Neuronal stem cell (in vitro differentiated cells): ENCODE results near the gene CELA2B.

Experiments used
- DNase-seq: peaks from one replicate; pipeline ENCODE4 v3.0.0-alpha.2; 2013; ENCODE audit warnings: low spot score
- H2AFZ ChIP-seq: one replicate; pipeline ENCODE4 v1.6.1; 2013; ENCODE audit warnings: mild to moderate bottlenecking, low read length, inconsistent platforms
- H2AK5ac ChIP-seq: 2 replicates; pipeline ENCODE4 v1.6.1; 2013; ENCODE audit warnings: low read depth, mild to moderate bottlenecking, inconsistent platforms, low read length, moderate library complexity, mixed read lengths
- H2BK120ac ChIP-seq: 2 replicates; pipeline ENCODE4 v1.6.1; 2013; ENCODE audit warnings: low read depth, mild to moderate bottlenecking, inconsistent platforms, low read length, moderate library complexity, mixed read lengths
- H2BK12ac ChIP-seq: one replicate; pipeline ENCODE4 v1.6.1; 2013; ENCODE audit warnings: low read length, inconsistent platforms
- H2BK15ac ChIP-seq: 2 replicates; pipeline ENCODE4 v1.6.1; 2013; ENCODE audit warnings: mild to moderate bottlenecking, low read length, inconsistent platforms, mixed read lengths
- H2BK5ac ChIP-seq: one replicate; pipeline ENCODE4 v1.6.1; 2013; ENCODE audit warnings: inconsistent platforms, mild to moderate bottlenecking, low read length, moderate library complexity
- H3K14ac ChIP-seq: one replicate; pipeline ENCODE4 v1.6.1; 2013; ENCODE audit warnings: low read length, inconsistent platforms
- H3K18ac ChIP-seq: 2 replicates; pipeline ENCODE4 v1.6.1; 2013; ENCODE audit warnings: low read length, inconsistent platforms
- H3K23ac ChIP-seq: 2 replicates; pipeline ENCODE4 v1.6.1; 2013; ENCODE audit warnings: low read depth, mild to moderate bottlenecking, mixed read lengths, low read length, inconsistent platforms; ENCODE audit not compliant: poor library complexity
- H3K27ac ChIP-seq: replicated peaks from 3 replicates; pipeline ENCODE4 v1.5.1; 2013; ENCODE audit warnings: low read length, inconsistent platforms
- H3K27me3 ChIP-seq, 3 experiments: 2 replicates each; pipeline ENCODE4 v1.6.1; 2013; ENCODE audit warnings: low read length in 3 of 3, mild to moderate bottlenecking in 2 of 3, inconsistent platforms in 1 of 3, low read depth in 1 of 3, mixed read lengths in 1 of 3, moderate library complexity in 1 of 3; ENCODE audit not compliant: control insufficient read depth in 3 of 3, insufficient read depth in 3 of 3
- H3K36me3 ChIP-seq, 2 donors: replicated peaks in 1 of 2; 2 replicates each; pipeline ENCODE4 v1.6.1; 2013; ENCODE audit warnings: low read length in 2 of 2; ENCODE audit not compliant: control insufficient read depth in 2 of 2, insufficient read depth in 2 of 2
- H3K4ac ChIP-seq: 2 replicates; pipeline ENCODE4 v1.6.1; 2013; ENCODE audit warnings: inconsistent platforms, mild to moderate bottlenecking, low read length, moderate library complexity
- H3K4me1 ChIP-seq, 2 donors: 1 replicate in 1 of 2; 2 replicates in 1 of 2; pipeline ENCODE4 v1.6.1; 2013; ENCODE audit warnings: low read length in 2 of 2, low read depth in 1 of 2; ENCODE audit not compliant: control insufficient read depth in 2 of 2, insufficient read depth in 1 of 2
- H3K4me2 ChIP-seq: one replicate; pipeline ENCODE4 v1.6.1; 2013; ENCODE audit warnings: mild to moderate bottlenecking, low read length, inconsistent platforms; ENCODE audit not compliant: insufficient read depth, poor library complexity, severe bottlenecking
- H3K4me3 ChIP-seq, 2 donors: 2 replicates each; pipeline ENCODE4 v1.5.1; 2013; ENCODE audit warnings: low read length in 2 of 2, mild to moderate bottlenecking in 2 of 2, inconsistent platforms in 1 of 2, moderate library complexity in 1 of 2
- H3K79me1 ChIP-seq: one replicate; pipeline ENCODE4 v1.6.1; 2013; ENCODE audit warnings: low read depth, mild to moderate bottlenecking, inconsistent platforms, low read length, moderate library complexity
- H3K9ac ChIP-seq: one replicate; pipeline ENCODE4 v1.6.1; 2013; ENCODE audit warnings: mild to moderate bottlenecking, low read depth, low read length, inconsistent platforms; ENCODE audit not compliant: poor library complexity
- H3K9me3 ChIP-seq, 2 donors: replicated peaks in 1 of 2; 2 replicates each; pipeline versions ENCODE3 to v1.6.1; 2013; ENCODE audit warnings: low read length in 2 of 2, mild to moderate bottlenecking in 2 of 2, inconsistent platforms in 1 of 2, low read depth in 1 of 2, mixed read lengths in 1 of 2, moderate library complexity in 1 of 2; ENCODE audit not compliant: control insufficient read depth in 2 of 2, insufficient read depth in 1 of 2
- H4K8ac ChIP-seq: one replicate; pipeline ENCODE4 v1.6.1; 2013; ENCODE audit warnings: low read depth, mild to moderate bottlenecking, inconsistent platforms, low read length, moderate library complexity
- H4K91ac ChIP-seq: one replicate; pipeline ENCODE4 v1.6.1; 2013; ENCODE audit warnings: low read length, low read depth, mild to moderate bottlenecking, inconsistent platforms; ENCODE audit not compliant: poor library complexity
- WGBS, 2 donors: extraction: QIAGEN DNeasy Blood & Tissue Kit; methylation state at CpG; one replicate each; pipeline ENCODE4 v1.1.7; 2013; ENCODE audit warnings: missing lambda C conversion rate in 2 of 2, mixed read lengths in 1 of 2; ENCODE audit not compliant: insufficient read length in 2 of 2, insufficient replicate concordance in 1 of 2; ENCODE audit errors: extremely low coverage in 2 of 2; 5-methylcytosine and 5-hydroxymethylcytosine counted together

CELA2B gene

DNA sequence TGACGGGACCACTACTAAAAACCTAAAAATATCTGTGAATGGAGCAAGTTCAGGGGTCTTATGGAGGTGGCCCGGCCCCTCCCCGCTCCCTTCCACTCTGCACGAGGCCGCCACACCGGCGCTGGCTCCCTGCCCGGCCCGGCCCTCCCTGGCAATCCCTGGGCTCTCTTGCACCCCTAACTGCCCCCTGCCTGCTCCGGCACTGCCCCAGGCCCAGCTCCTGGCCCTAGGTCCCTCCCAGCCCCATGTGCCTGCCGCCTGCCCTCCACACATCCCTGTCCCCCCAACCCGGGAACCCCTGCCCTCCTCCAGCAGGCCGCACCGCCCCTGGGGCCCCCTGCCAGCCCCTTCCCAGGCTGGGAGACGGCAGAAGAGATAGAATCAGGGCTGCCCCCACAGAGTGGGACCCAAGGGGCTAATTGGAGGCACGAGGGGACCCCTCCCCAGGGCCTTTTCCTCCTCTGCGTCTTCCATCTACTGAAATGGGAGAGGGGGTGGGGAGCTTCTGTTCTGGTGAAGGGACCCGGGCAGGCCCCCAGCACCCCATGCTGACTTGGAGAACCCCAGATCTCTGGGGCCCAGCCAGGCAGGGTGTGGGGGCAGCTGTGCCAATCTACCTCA lies 47.0 kb upstream of the CELA2B start:
- H2BK15ac ChIP-seq = no peak overlapping the region
- H3K27ac ChIP-seq = no peak overlapping the region
- H4K91ac ChIP-seq = no peak overlapping the region
- no CpG with 5 or more reads among the region's 18 CpGs for WGBS, 2 donors
- no peak overlapping the region for H3K14ac ChIP-seq
- H3K4me3 ChIP-seq = no peak overlapping the region
- no peak overlapping the region for H2AFZ ChIP-seq
- no peaks in the 10 kb centered on the region for H3K79me1 ChIP-seq
- no peak overlapping the region for H3K4ac ChIP-seq
- H3K4me2 ChIP-seq = no peak overlapping the region
- H4K8ac ChIP-seq = no peak overlapping the region
- no peak overlapping the region for H2BK12ac ChIP-seq
- DNase-seq = no peak
- peaks cover 3 to 6% of the 10 kb centered on the region in 2 donors for H3K4me1 ChIP-seq
- no peak overlapping the region for H3K23ac ChIP-seq
- H3K9me3 ChIP-seq = no peaks in the 10 kb centered on the region
- no peak overlapping the region for H3K9ac ChIP-seq
- peak overlapping the region; percentile 50 for H3K18ac ChIP-seq
- H3K27me3 ChIP-seq = no peaks in the 10 kb centered on the region
- H2AK5ac ChIP-seq = peak overlapping the region; percentile 1
- no peak overlapping the region for H2BK120ac ChIP-seq
- no peaks in the 10 kb centered on the region for H3K36me3 ChIP-seq
- no peak overlapping the region for H2BK5ac ChIP-seq

DNA sequence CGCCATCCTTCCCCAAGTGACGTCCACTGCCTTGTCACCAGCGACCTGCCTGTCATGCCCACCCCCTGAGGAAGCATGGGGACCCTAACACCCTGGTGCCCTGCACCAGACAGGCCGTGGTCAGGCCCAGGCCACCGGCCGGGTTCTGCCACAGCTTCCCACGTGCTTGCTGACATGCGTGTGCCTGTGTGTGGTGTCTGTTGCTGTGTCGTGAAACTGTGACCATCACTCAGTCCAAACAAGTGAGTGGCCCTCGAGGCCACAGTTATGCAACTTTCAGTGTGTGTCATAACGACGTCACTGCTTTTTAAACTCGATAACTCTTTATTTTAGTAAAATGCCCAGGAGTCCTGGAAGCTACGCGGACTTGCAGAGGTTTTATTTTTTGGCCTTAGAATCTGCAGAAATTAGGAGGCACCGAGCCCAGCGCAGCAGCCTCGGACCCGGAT lies 46.2 kb upstream of the CELA2B start:
- peaks cover 3 to 6% of the 10 kb centered on the region in 2 donors for H3K4me1 ChIP-seq
- no peak overlapping the region for H4K8ac ChIP-seq
- H3K79me1 ChIP-seq = no peaks in the 10 kb centered on the region
- no CpG with 5 or more reads among the region's 19 CpGs for WGBS, 2 donors
- no peak overlapping the region for H3K4ac ChIP-seq
- no peaks in the 10 kb centered on the region for H3K27me3 ChIP-seq
- H2BK15ac ChIP-seq = no peak overlapping the region
- H3K23ac ChIP-seq = no peak overlapping the region
- H2BK5ac ChIP-seq = no peak overlapping the region
- H2BK120ac ChIP-seq = no peak overlapping the region
- no peak for DNase-seq
- H3K9me3 ChIP-seq = no peaks in the 10 kb centered on the region
- no peaks in the 10 kb centered on the region for H3K36me3 ChIP-seq
- no peak overlapping the region for H2BK12ac ChIP-seq
- no peak overlapping the region for H3K14ac ChIP-seq
- H4K91ac ChIP-seq = no peak overlapping the region
- no peak overlapping the region for H3K4me2 ChIP-seq
- no peak overlapping the region for H3K4me3 ChIP-seq
- H3K18ac ChIP-seq = no peak overlapping the region
- H3K9ac ChIP-seq = no peak overlapping the region
- H2AFZ ChIP-seq = no peak overlapping the region
- H2AK5ac ChIP-seq = peak overlapping the region; percentile 1
- no peak overlapping the region for H3K27ac ChIP-seq

DNA sequence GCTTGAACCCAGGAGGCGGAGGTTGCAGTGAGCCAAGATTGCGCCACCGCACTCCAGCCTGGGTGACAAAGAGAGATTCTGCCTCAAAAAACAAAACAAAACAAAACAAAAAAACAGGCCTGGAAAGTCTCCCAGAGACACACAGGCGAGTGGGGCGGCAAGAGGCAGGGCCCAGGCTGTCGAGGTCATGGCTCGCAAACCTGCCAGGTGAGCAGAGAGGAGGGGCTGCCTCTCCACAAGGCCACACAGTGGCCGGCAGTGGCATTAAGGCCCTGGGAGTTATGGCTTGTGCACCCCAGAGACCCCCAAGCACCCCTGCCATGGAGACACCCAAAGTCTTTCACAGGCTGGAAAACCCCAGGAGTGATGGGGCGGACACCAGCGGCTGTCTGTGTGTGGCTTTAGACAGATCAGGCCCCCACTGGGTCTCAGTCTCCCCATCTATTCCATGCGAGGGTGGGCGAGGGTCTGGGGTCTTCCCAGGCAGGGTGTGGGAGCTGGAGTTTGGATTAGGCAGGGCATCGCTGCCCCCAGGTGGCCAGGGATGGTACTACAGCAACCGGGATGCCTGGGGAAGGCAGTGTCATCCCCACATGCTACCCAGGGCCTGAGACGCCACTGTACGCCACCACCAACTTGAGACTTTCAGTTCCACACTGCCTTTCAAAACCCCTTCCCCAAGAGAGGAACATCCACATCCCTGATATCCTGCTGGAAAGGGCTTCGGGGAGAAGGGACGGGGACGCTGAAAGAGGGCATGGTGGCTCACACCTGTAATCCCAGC lies 44.9 kb upstream of the CELA2B start:
- Histone ChIP-seq H3K27me3 (no peaks in the 10 kb centered on the region), H3K79me1 (no peaks in the 10 kb centered on the region), H2AFZ (no peak overlapping the region), H3K9me3 (peaks cover 0 to 3% of the 10 kb centered on the region in 2 donors), H3K27ac (no peak overlapping the region), H3K4me3 (no peak overlapping the region), H4K8ac (no peak overlapping the region), H2BK120ac (no peak overlapping the region), H4K91ac (no peak overlapping the region), H2AK5ac (peak overlapping the region; percentile 48), H3K9ac (no peak overlapping the region), H3K4me1 (peaks cover 3 to 6% of the 10 kb centered on the region in 2 donors), H3K4ac (no peak overlapping the region), H2BK15ac (no peak overlapping the region), H3K36me3 (no peaks in the 10 kb centered on the region), H2BK5ac (no peak overlapping the region), H3K23ac (peak overlapping the region; percentile 37), H2BK12ac (no peak overlapping the region), H3K4me2 (no peak overlapping the region), H3K18ac (no peak overlapping the region), H3K14ac (no peak overlapping the region)
- DNase-seq = peak; percentile 70
- no CpG with 5 or more reads among the region's 19 CpGs for WGBS, 2 donors

DNA sequence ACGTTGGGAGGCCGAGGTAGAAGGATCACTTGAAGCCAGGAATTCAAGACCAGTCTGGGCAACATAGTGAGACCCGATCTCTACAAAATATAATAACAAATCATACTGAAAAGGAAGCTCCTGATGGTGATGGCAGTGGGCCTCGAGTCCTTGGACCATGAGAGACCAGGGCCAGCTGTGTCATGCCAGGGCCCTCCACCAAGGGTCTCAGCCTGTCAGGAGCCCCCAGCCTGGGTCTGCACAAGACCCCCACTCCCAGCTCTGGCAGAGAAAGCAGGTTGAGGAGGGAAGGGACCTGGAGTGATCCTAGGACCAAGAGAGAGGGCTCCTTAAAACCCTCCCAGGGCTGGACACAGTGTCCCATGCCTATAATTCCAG lies 44.3 kb upstream of the CELA2B start:
- no peak for DNase-seq

More for the DNA sequence above, 44.3 kb upstream of the CELA2B start:
- WGBS, 2 donors = no CpG with 5 or more reads among the region's 4 CpGs
- H2AFZ ChIP-seq = no peak overlapping the region
- peaks cover 3 to 5% of the 10 kb centered on the region in 2 donors for H3K4me1 ChIP-seq
- H3K36me3 ChIP-seq = no peaks in the 10 kb centered on the region
- no peak overlapping the region for H4K8ac ChIP-seq
- no peak overlapping the region for H3K27ac ChIP-seq
- H3K4me2 ChIP-seq = no peak overlapping the region
- no peak overlapping the region for H2BK15ac ChIP-seq
- no peak overlapping the region for H3K4ac ChIP-seq
- no peaks in the 10 kb centered on the region for H3K79me1 ChIP-seq
- no peak overlapping the region for H2BK5ac ChIP-seq
- no peak overlapping the region for H3K4me3 ChIP-seq
- no peak overlapping the region for H3K9ac ChIP-seq
- peak overlapping the region; percentile 32 for H2AK5ac ChIP-seq
- H2BK12ac ChIP-seq = no peak overlapping the region
- peaks cover 0 to 3% of the 10 kb centered on the region in 2 donors for H3K9me3 ChIP-seq
- H3K27me3 ChIP-seq = no peaks in the 10 kb centered on the region
- H3K23ac ChIP-seq = no peak overlapping the region
- H4K91ac ChIP-seq = no peak overlapping the region
- no peak overlapping the region for H2BK120ac ChIP-seq
- no peak overlapping the region for H3K14ac ChIP-seq
- no peak overlapping the region for H3K18ac ChIP-seq
